MM.1S (cell line): ENCODE results near the gene SH3PXD2B.

ENCODE experiments used
- DNase-seq: peaks from one replicate; pipeline ENCODE4 v3.0.0-alpha.2; 2015
- H2AFZ ChIP-seq: fragments of 300-600 bp; sonication (generic); 2 replicates; pipeline ENCODE4 v1.6.0; 2016; ENCODE audit warnings: antibody characterized with exemption, low read length
- H3F3A ChIP-seq: fragments of 300-600 bp; sonication (generic); 2 replicates; pipeline ENCODE4 v1.6.1; 2016; ENCODE audit warnings: mild to moderate bottlenecking, antibody characterized with exemption, low read length, moderate library complexity, mixed read lengths; ENCODE audit not compliant: insufficient read depth
- H3K27ac ChIP-seq: fragments of 300-600 bp; sonication (generic); 2 replicates; pipeline ENCODE4 v1.5.1; 2016; ENCODE audit warnings: mild to moderate bottlenecking, low read length
- H3K27me3 ChIP-seq: fragments of 300-600 bp; sonication (generic); replicated peaks from 2 replicates; pipeline ENCODE4 v1.6.0; 2016; ENCODE audit warnings: low read length; ENCODE audit not compliant: insufficient read depth
- H3K36me3 ChIP-seq: fragments of 300-600 bp; sonication (generic); replicated peaks from 2 replicates; pipeline ENCODE4 v1.6.1; 2016; ENCODE audit warnings: mild to moderate bottlenecking, low read length, mixed read lengths; ENCODE audit not compliant: insufficient read depth
- H3K4me1 ChIP-seq: fragments of 300-600 bp; sonication (generic); 2 replicates; pipeline ENCODE4 v1.6.1; 2016; ENCODE audit warnings: low read length, mixed read lengths
- H3K4me2 ChIP-seq: fragments of 300-600 bp; sonication (generic); 2 replicates; pipeline ENCODE4 v1.6.0; 2016; ENCODE audit warnings: low read depth, low read length
- H3K4me3 ChIP-seq: fragments of 300-600 bp; sonication (generic); 2 replicates; pipeline ENCODE4 v1.5.1; 2016; ENCODE audit warnings: low read length, mixed read lengths
- H3K79me2 ChIP-seq: fragments of 300-600 bp; sonication (generic); 2 replicates; pipeline ENCODE4 v1.6.1; 2016; ENCODE audit warnings: mixed run types, low read length, mixed read lengths
- H3K9ac ChIP-seq: fragments of 300-600 bp; sonication (generic); 2 replicates; pipeline ENCODE4 v1.6.1; 2016; ENCODE audit warnings: low read length, mixed read lengths
- H3K9me2 ChIP-seq: fragments of 300-600 bp; sonication (generic); replicated peaks from 2 replicates; pipeline ENCODE4 v1.6.1; 2016; ENCODE audit warnings: mild to moderate bottlenecking, low read length, mixed read lengths; ENCODE audit not compliant: insufficient read depth
- H3K9me3 ChIP-seq: fragments of 300-600 bp; sonication (generic); replicated peaks from 2 replicates; pipeline ENCODE4 v1.6.1; 2016; ENCODE audit warnings: mild to moderate bottlenecking, low read length, mixed read lengths; ENCODE audit not compliant: insufficient read depth
- H4K20me1 ChIP-seq: fragments of 300-600 bp; sonication (generic); 2 replicates; pipeline ENCODE4 v1.6.1; 2016; ENCODE audit warnings: mild to moderate bottlenecking, low read length, moderate library complexity, mixed read lengths; ENCODE audit not compliant: insufficient read depth
- EZH2 ChIP-seq: fragments of 300-600 bp; sonication (generic); optimal IDR thresholded peaks from 2 replicates; pipeline ENCODE3; 2017; ENCODE audit warnings: low read depth, mild to moderate bottlenecking, antibody characterized with exemption, low read length, mixed read lengths
- EZH2phosphoT487 ChIP-seq: fragments of 300-600 bp; sonication (generic); IDR thresholded peaks from 2 replicates; pipeline ENCODE4 v1.6.1; 2018; ENCODE audit warnings: antibody characterized with exemption, low read length
- TF ChIP-seq, protein P1 (sequence below): fragments of 300-600 bp; sonication (generic); IDR thresholded peaks from 2 replicates; pipeline ENCODE4 v1.5.1; 2016; ENCODE audit warnings: antibody characterized with exemption, low read length, mixed read lengths

The SH3PXD2B gene

DNA sequence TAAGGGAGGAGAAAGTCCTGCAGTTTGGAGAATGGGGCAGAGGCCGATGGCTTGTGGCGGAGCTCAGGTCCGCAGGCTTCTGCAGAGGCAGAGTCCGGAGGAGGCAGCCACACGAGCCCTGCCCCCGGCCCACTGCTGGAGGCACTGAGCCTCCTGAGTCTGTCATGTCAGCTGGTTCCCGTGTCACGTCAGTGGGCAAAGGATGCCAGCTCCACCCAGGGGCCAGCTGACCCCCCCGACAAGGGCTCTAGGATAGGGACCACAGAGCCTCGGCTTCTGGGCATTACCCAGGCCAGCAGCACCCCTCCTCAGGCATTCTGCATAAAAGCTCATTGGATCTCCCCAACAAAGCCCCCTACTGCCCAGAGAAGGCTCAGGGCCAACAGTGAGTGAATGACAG is 8.5 kb downstream of the SH3PXD2B start:
- H3K4me2 ChIP-seq, result no peak overlapping the region
- H3K4me1 ChIP-seq, result no peaks in the 10 kb centered on the region
- TF ChIP-seq, protein P1, sequence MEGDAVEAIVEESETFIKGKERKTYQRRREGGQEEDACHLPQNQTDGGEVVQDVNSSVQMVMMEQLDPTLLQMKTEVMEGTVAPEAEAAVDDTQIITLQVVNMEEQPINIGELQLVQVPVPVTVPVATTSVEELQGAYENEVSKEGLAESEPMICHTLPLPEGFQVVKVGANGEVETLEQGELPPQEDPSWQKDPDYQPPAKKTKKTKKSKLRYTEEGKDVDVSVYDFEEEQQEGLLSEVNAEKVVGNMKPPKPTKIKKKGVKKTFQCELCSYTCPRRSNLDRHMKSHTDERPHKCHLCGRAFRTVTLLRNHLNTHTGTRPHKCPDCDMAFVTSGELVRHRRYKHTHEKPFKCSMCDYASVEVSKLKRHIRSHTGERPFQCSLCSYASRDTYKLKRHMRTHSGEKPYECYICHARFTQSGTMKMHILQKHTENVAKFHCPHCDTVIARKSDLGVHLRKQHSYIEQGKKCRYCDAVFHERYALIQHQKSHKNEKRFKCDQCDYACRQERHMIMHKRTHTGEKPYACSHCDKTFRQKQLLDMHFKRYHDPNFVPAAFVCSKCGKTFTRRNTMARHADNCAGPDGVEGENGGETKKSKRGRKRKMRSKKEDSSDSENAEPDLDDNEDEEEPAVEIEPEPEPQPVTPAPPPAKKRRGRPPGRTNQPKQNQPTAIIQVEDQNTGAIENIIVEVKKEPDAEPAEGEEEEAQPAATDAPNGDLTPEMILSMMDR, result no peak
- TF ChIP-seq EZH2 (no peak), EZH2phosphoT487 (no peak)

DNA sequence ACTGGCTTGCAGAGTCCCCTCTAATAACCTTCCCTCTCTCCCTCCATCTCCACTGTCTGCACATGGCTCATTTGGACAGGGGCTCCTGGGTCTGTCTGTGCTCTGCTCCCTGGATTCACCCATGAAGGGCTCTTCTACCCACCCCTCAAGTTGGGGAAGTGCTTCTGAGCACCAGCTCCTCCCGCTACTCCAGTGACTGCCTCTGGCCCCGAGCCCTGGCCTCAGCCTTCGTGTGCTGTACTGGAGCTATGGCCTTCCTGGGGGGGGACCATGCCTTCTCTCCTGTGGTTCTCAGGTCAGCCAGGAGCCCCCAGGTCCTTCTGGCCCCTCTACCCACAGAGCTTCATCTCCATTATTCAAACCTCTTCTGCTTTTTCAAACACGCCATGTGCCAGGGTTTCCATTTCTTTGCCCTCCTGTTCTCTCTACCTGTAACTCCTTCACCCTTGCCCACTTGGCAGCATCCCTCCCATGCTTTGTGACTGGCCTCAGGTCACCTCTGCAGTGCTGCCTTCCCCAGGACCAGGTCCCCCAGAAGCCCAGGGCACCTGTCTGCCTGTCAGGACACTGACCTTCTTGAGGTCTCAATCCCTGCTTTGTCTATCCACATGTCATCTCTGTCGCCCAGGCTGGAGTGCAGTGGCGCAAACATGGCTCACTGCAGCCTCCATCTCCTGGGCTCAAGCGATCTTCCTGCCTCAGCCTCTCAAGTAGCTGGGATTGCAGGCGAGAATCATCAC is 9.5 kb downstream of the SH3PXD2B start:
- Histone ChIP-seq H3K4me1 (no peaks in the 10 kb centered on the region), H3F3A (no peaks in the 10 kb centered on the region), H3K9ac (no peak overlapping the region), H3K27me3 (no peaks in the 10 kb centered on the region), H3K36me3 (no peaks in the 10 kb centered on the region), H3K4me3 (no peak overlapping the region), H3K4me2 (no peak overlapping the region), H3K9me3 (no peaks in the 10 kb centered on the region), H3K9me2 (no peaks in the 10 kb centered on the region), H2AFZ (no peak overlapping the region), H3K79me2 (no peaks in the 10 kb centered on the region), H3K27ac (no peak overlapping the region), H4K20me1 (no peaks in the 10 kb centered on the region)
- DNase-seq, result no peak
- TF ChIP-seq EZH2 (no peak), EZH2phosphoT487 (no peak)
- TF ChIP-seq, protein P1, result no peak

More for the DNA sequence above, 8.5 kb downstream of the SH3PXD2B start:
- Histone ChIP-seq H3K79me2 (no peaks in the 10 kb centered on the region), H3K9ac (no peak overlapping the region), H3K27ac (no peak overlapping the region), H3K27me3 (no peaks in the 10 kb centered on the region), H4K20me1 (no peaks in the 10 kb centered on the region), H3K9me2 (no peaks in the 10 kb centered on the region), H2AFZ (no peak overlapping the region), H3F3A (no peaks in the 10 kb centered on the region), H3K9me3 (no peaks in the 10 kb centered on the region), H3K36me3 (no peaks in the 10 kb centered on the region), H3K4me3 (no peak overlapping the region)
- DNase-seq, result no peak

GRCh38 chr5:172444110-172444510 is 10.2 kb downstream of the SH3PXD2B start:
- TF ChIP-seq EZH2phosphoT487 (no peak), EZH2 (no peak)
- TF ChIP-seq, protein P1, result no peak
- Histone ChIP-seq H3K9me3 (no peaks in the 10 kb centered on the region), H3K9me2 (no peaks in the 10 kb centered on the region), H2AFZ (no peak overlapping the region), H3K4me3 (no peak overlapping the region), H3K36me3 (no peaks in the 10 kb centered on the region), H3K9ac (no peak overlapping the region), H3K27ac (no peak overlapping the region), H3F3A (no peaks in the 10 kb centered on the region), H3K4me1 (no peaks in the 10 kb centered on the region), H3K79me2 (no peaks in the 10 kb centered on the region), H4K20me1 (no peaks in the 10 kb centered on the region), H3K4me2 (no peak overlapping the region), H3K27me3 (no peaks in the 10 kb centered on the region)
- no peak for DNase-seq
